Ishikawa (cell line): Measurements from ENCODE around the gene THSD4.

Experiments used
- CREB1 ChIP-seq: IDR thresholded peaks from 2 replicates; pipeline ENCODE4 v1.6.1; 2012; ENCODE audit warnings: low read depth
- FOXM1 ChIP-seq: IDR thresholded peaks from 2 replicates; pipeline ENCODE4 v1.6.1; 2012; ENCODE audit warnings: low read depth, borderline replicate concordance
- RAD21 ChIP-seq: IDR thresholded peaks from 2 replicates; pipeline ENCODE4 v1.6.1; 2012; ENCODE audit warnings: low read depth
- TAF1 ChIP-seq: IDR thresholded peaks from 2 replicates; pipeline ENCODE4 v1.6.1; 2012; ENCODE audit warnings: low read depth, mild to moderate bottlenecking
- TCF12 ChIP-seq: IDR thresholded peaks from 2 replicates; pipeline ENCODE4 v1.6.1; 2012; ENCODE audit warnings: low read depth
- TEAD4 ChIP-seq: IDR thresholded peaks from 2 replicates; pipeline ENCODE4 v1.6.1; 2012

- TF ChIP-seq CREB1 (no peak), TEAD4 (no peak), TAF1 (no peak), TCF12 (no peak), RAD21 (no peak), FOXM1 (no peak)
Observed at GRCh38 chr15:71328453-71328852, 213.2 kb downstream of the THSD4 start.
